ENCODE measurements around the gene OR13C3. TPM values are rescaled to one million over a fixed set of nuclear protein-coding genes. Genes with fewer than 3 reads are reported as not detected.

The OR13C3 gene
- total and polyA plus RNA-seq, 9 of the 15 experiments (the other 6 are each of a cell fraction or from before 2014, with no cell fraction given): not detected

- TF ChIP-seq DDX20 (tag; IDR thresholded peaks at IDR 0.05; ENCODE audit: low read depth): no peak
- TF ChIP-seq EWSR1 (IDR thresholded peaks at IDR 0.05; ENCODE audit: borderline replicate concordance, low read depth, partially characterized antibody): no peak
- TF ChIP-seq BCOR (IDR thresholded peaks at IDR 0.05): no peak
Observed at GRCh38 chr9:104494808-104495207, 41.8 kb downstream of the OR13C3 start (continued).

Other genes starting within 250 kb of the OR13C3 start
Only the 7 nearest of the 9 such genes appear.
- not detected in 2 replicates for gene OR13F1, start 32.6 kb downstream of the OR13C3 start, total RNA-seq (2014; rRNA removed)
- not detected in 2 replicates for gene OR13F1, start 32.6 kb downstream of the OR13C3 start, total RNA-seq (2014; rRNA removed; fragmentation: Illumina TruSeq; extraction: Trizol)
- not detected in 2 replicates for gene OR13F1, start 32.6 kb downstream of the OR13C3 start, total RNA-seq (2015; rRNA removed; fragmentation: Illumina TruSeq; extraction: Trizol)
- gene OR13F1, start 32.6 kb downstream of the OR13C3 start, total RNA-seq (2021): not detected in 2 replicates
- gene OR13F1, start 32.6 kb downstream of the OR13C3 start, polyA plus RNA-seq (2011; rRNA removed): not detected in 2 replicates
- gene OR13F1, start 32.6 kb downstream of the OR13C3 start, polyA plus RNA-seq (2014; fragmentation: Illumina TruSeq; extraction: Trizol): not detected in 2 replicates
- not detected for gene OR13F1, start 32.6 kb downstream of the OR13C3 start, polyA plus RNA-seq (2014; fragmentation: Nextera tagmentation; extraction: Ambion mirVana)
- not detected in 2 replicates for gene OR13F1, start 32.6 kb downstream of the OR13C3 start, polyA plus RNA-seq (2014; rRNA removed)
- not detected in 2 replicates for gene OR13C4, start 9.6 kb downstream of the OR13C3 start, total RNA-seq (2014; rRNA removed)
- not detected in 2 replicates for gene OR13C4, start 9.6 kb downstream of the OR13C3 start, total RNA-seq (2014; rRNA removed; fragmentation: Illumina TruSeq; extraction: Trizol)
- not detected in 2 replicates for gene OR13C4, start 9.6 kb downstream of the OR13C3 start, total RNA-seq (2015; rRNA removed; fragmentation: Illumina TruSeq; extraction: Trizol)
- gene OR13C4, start 9.6 kb downstream of the OR13C3 start, total RNA-seq (2021): not detected in 2 replicates
- not detected in 2 replicates for gene OR13C4, start 9.6 kb downstream of the OR13C3 start, polyA plus RNA-seq (2011; rRNA removed)
- not detected in 2 replicates for gene OR13C4, start 9.6 kb downstream of the OR13C3 start, polyA plus RNA-seq (2014; fragmentation: Illumina TruSeq; extraction: Trizol)
- gene OR13C4, start 9.6 kb downstream of the OR13C3 start, polyA plus RNA-seq (2014; fragmentation: Nextera tagmentation; extraction: Ambion mirVana): not detected
- not detected in 2 replicates for gene OR13C4, start 9.6 kb downstream of the OR13C3 start, polyA plus RNA-seq (2014; rRNA removed)
- not detected in 2 replicates for gene OR13C8, start 32.3 kb upstream of the OR13C3 start, total RNA-seq (2014; rRNA removed)
- gene OR13C8, start 32.3 kb upstream of the OR13C3 start, total RNA-seq (2014; rRNA removed; fragmentation: Illumina TruSeq; extraction: Trizol): not detected in 2 replicates
- gene OR13C8, start 32.3 kb upstream of the OR13C3 start, total RNA-seq (2015; rRNA removed; fragmentation: Illumina TruSeq; extraction: Trizol): not detected in 2 replicates
- gene OR13C8, start 32.3 kb upstream of the OR13C3 start, total RNA-seq (2021): not detected in 2 replicates
- gene OR13C8, start 32.3 kb upstream of the OR13C3 start, polyA plus RNA-seq (2011; rRNA removed): not detected in 2 replicates
- gene OR13C8, start 32.3 kb upstream of the OR13C3 start, polyA plus RNA-seq (2014; fragmentation: Illumina TruSeq; extraction: Trizol): not detected in 2 replicates
- gene OR13C8, start 32.3 kb upstream of the OR13C3 start, polyA plus RNA-seq (2014; fragmentation: Nextera tagmentation; extraction: Ambion mirVana): not detected
- not detected in 2 replicates for gene OR13C8, start 32.3 kb upstream of the OR13C3 start, polyA plus RNA-seq (2014; rRNA removed)
- not detected in 2 replicates for gene OR13C5, start 62.6 kb upstream of the OR13C3 start, total RNA-seq (2014; rRNA removed)
- gene OR13C5, start 62.6 kb upstream of the OR13C3 start, total RNA-seq (2014; rRNA removed; fragmentation: Illumina TruSeq; extraction: Trizol): not detected in 2 replicates
- gene OR13C5, start 62.6 kb upstream of the OR13C3 start, total RNA-seq (2015; rRNA removed; fragmentation: Illumina TruSeq; extraction: Trizol): not detected in 2 replicates
- not detected in 2 replicates for gene OR13C5, start 62.6 kb upstream of the OR13C3 start, total RNA-seq (2021)
- gene OR13C5, start 62.6 kb upstream of the OR13C3 start, polyA plus RNA-seq (2011; rRNA removed): not detected in 2 replicates
- gene OR13C5, start 62.6 kb upstream of the OR13C3 start, polyA plus RNA-seq (2014; fragmentation: Illumina TruSeq; extraction: Trizol): not detected in 2 replicates
- not detected for gene OR13C5, start 62.6 kb upstream of the OR13C3 start, polyA plus RNA-seq (2014; fragmentation: Nextera tagmentation; extraction: Ambion mirVana)
- gene OR13C5, start 62.6 kb upstream of the OR13C3 start, polyA plus RNA-seq (2014; rRNA removed): not detected in 2 replicates
- gene OR13C2, start 68.8 kb upstream of the OR13C3 start, total RNA-seq (2014; rRNA removed): not detected in 2 replicates
- gene OR13C2, start 68.8 kb upstream of the OR13C3 start, total RNA-seq (2014; rRNA removed; fragmentation: Illumina TruSeq; extraction: Trizol): not detected in 2 replicates
- gene OR13C2, start 68.8 kb upstream of the OR13C3 start, total RNA-seq (2015; rRNA removed; fragmentation: Illumina TruSeq; extraction: Trizol): not detected in 2 replicates
- not detected in 2 replicates for gene OR13C2, start 68.8 kb upstream of the OR13C3 start, total RNA-seq (2021)
- not detected in 2 replicates for gene OR13C2, start 68.8 kb upstream of the OR13C3 start, polyA plus RNA-seq (2011; rRNA removed)
- gene OR13C2, start 68.8 kb upstream of the OR13C3 start, polyA plus RNA-seq (2014; fragmentation: Illumina TruSeq; extraction: Trizol): not detected in 2 replicates
- not detected for gene OR13C2, start 68.8 kb upstream of the OR13C3 start, polyA plus RNA-seq (2014; fragmentation: Nextera tagmentation; extraction: Ambion mirVana)
- not detected in 2 replicates for gene OR13C2, start 68.8 kb upstream of the OR13C3 start, polyA plus RNA-seq (2014; rRNA removed)
- not detected in 2 replicates for gene OR13C9, start 81.3 kb upstream of the OR13C3 start, total RNA-seq (2014; rRNA removed)
- gene OR13C9, start 81.3 kb upstream of the OR13C3 start, total RNA-seq (2014; rRNA removed; fragmentation: Illumina TruSeq; extraction: Trizol): not detected in 2 replicates
- not detected in 2 replicates for gene OR13C9, start 81.3 kb upstream of the OR13C3 start, total RNA-seq (2015; rRNA removed; fragmentation: Illumina TruSeq; extraction: Trizol)
- gene OR13C9, start 81.3 kb upstream of the OR13C3 start, total RNA-seq (2021): not detected in 2 replicates
- gene OR13C9, start 81.3 kb upstream of the OR13C3 start, polyA plus RNA-seq (2011; rRNA removed): not detected in 2 replicates
- gene OR13C9, start 81.3 kb upstream of the OR13C3 start, polyA plus RNA-seq (2014; fragmentation: Illumina TruSeq; extraction: Trizol): not detected in 2 replicates
- not detected for gene OR13C9, start 81.3 kb upstream of the OR13C3 start, polyA plus RNA-seq (2014; fragmentation: Nextera tagmentation; extraction: Ambion mirVana)
- not detected in 2 replicates for gene OR13C9, start 81.3 kb upstream of the OR13C3 start, polyA plus RNA-seq (2014; rRNA removed)
- not detected in 2 replicates for gene OR13D1, start 157.7 kb upstream of the OR13C3 start, total RNA-seq (2014; rRNA removed)
- not detected in 2 replicates for gene OR13D1, start 157.7 kb upstream of the OR13C3 start, total RNA-seq (2014; rRNA removed; fragmentation: Illumina TruSeq; extraction: Trizol)
- not detected in 2 replicates for gene OR13D1, start 157.7 kb upstream of the OR13C3 start, total RNA-seq (2015; rRNA removed; fragmentation: Illumina TruSeq; extraction: Trizol)
- gene OR13D1, start 157.7 kb upstream of the OR13C3 start, total RNA-seq (2021): not detected in 2 replicates
- not detected in 2 replicates for gene OR13D1, start 157.7 kb upstream of the OR13C3 start, polyA plus RNA-seq (2011; rRNA removed)
- not detected in 2 replicates for gene OR13D1, start 157.7 kb upstream of the OR13C3 start, polyA plus RNA-seq (2014; fragmentation: Illumina TruSeq; extraction: Trizol)
- gene OR13D1, start 157.7 kb upstream of the OR13C3 start, polyA plus RNA-seq (2014; fragmentation: Nextera tagmentation; extraction: Ambion mirVana): not detected
- not detected in 2 replicates for gene OR13D1, start 157.7 kb upstream of the OR13C3 start, polyA plus RNA-seq (2014; rRNA removed)